Osteoblast (primary cell): ENCODE measurements around the gene USP17L17. TPM values are rescaled to one million over a fixed set of nuclear protein-coding genes. Genes with fewer than 3 reads are reported as not detected.
"Not testable (repeated sequence)": the region's sequence is repeated elsewhere in the genome, so short reads cannot be mapped to it uniquely, and the experiment has no call there.

Source experiments
- DNase-seq: peaks from one replicate; pipeline ENCODE4 v3.0.0; 2011; ENCODE audit warnings: low spot score, mixed read lengths; ENCODE audit not compliant: insufficient read length; ENCODE audit errors: missing footprints
- H2AFZ ChIP-seq: 2 replicates; pipeline ENCODE4 v1.6.0; 2011; ENCODE audit warnings: mild to moderate bottlenecking, low read length
- H3K27ac ChIP-seq: 2 replicates; pipeline ENCODE4 v1.5.1; 2011; ENCODE audit warnings: mild to moderate bottlenecking, low read depth, low read length, moderate library complexity
- H3K27me3 ChIP-seq: 2 replicates; pipeline ENCODE4 v1.6.0; 2012; ENCODE audit warnings: mild to moderate bottlenecking, control low read depth, inconsistent platforms, low read length, moderate library complexity; ENCODE audit not compliant: insufficient read depth
- H3K36me3 ChIP-seq: 2 replicates; pipeline ENCODE4 v1.5.1; 2011; ENCODE audit warnings: mild to moderate bottlenecking, low read length, control low read depth, moderate library complexity; ENCODE audit not compliant: insufficient read depth
- H3K4me1 ChIP-seq: 2 replicates; pipeline ENCODE4 v1.5.1; 2011; ENCODE audit warnings: mild to moderate bottlenecking, low read length, control low read depth, moderate library complexity; ENCODE audit not compliant: insufficient read depth
- H3K4me2 ChIP-seq: 2 replicates; pipeline ENCODE4 v1.6.0; 2011; ENCODE audit warnings: mild to moderate bottlenecking, low read length; ENCODE audit not compliant: insufficient read depth
- H3K4me3 ChIP-seq: fragments of 200-600 bp; sonication (generic); 3 replicates; pipeline ENCODE4 v1.5.1; 2012; ENCODE audit warnings: mild to moderate bottlenecking, low read length, inconsistent platforms; ENCODE audit not compliant: insufficient read depth
- H3K79me2 ChIP-seq: 2 replicates; pipeline ENCODE4 v1.6.0; 2012; ENCODE audit warnings: mild to moderate bottlenecking, low read length, control low read depth, inconsistent platforms; ENCODE audit not compliant: insufficient read depth
- H3K9me3 ChIP-seq: 2 replicates; pipeline ENCODE4 v1.5.1; 2011; ENCODE audit warnings: low read depth, low read length, control low read depth
- H4K20me1 ChIP-seq: 2 replicates; pipeline ENCODE4 v1.6.0; 2012; ENCODE audit warnings: mild to moderate bottlenecking, low read length, control low read depth; ENCODE audit not compliant: insufficient read depth
- total RNA-seq: library from RNA; depleted of rRNA; stranded (reverse); fragments of >200 nt; gene quantifications from 2 replicates; pipeline ENCODE4 v1.2.3, GENCODE V29; 2012

The USP17L17 gene, protein sequence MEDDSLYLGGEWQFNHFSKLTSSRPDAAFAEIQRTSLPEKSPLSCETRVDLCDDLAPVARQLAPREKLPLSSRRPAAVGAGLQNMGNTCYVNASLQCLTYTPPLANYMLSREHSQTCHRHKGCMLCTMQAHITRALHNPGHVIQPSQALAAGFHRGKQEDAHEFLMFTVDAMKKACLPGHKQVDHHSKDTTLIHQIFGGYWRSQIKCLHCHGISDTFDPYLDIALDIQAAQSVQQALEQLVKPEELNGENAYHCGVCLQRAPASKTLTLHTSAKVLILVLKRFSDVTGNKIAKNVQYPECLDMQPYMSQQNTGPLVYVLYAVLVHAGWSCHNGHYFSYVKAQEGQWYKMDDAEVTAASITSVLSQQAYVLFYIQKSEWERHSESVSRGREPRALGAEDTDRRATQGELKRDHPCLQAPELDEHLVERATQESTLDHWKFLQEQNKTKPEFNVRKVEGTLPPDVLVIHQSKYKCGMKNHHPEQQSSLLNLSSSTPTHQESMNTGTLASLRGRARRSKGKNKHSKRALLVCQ
- not detected in 2 replicates for total RNA-seq

GRCh38 chr4:9243579-9243978, at the start of gene USP17L17:
Gene USP17L17 (plus strand): TSS chr4:9243879. CDS start chr4:9243879, 0 bp downstream.
- H3K79me2 ChIP-seq, DNase-seq, H3K27ac ChIP-seq, H3K36me3 ChIP-seq, H4K20me1 ChIP-seq, H3K4me3 ChIP-seq, H3K27me3 ChIP-seq, H3K4me1 ChIP-seq, H2AFZ ChIP-seq, H3K4me2 ChIP-seq, H3K9me3 ChIP-seq: not testable (repeated sequence)

GRCh38 chr4:9210357-9210756, 33.3 kb upstream of the USP17L17 start, which contains the start of gene USP17L10:
Gene USP17L10 (plus strand): TSS chr4:9210657. CDS start chr4:9210657, 0 bp downstream.
- H3K4me1 ChIP-seq, H4K20me1 ChIP-seq, H2AFZ ChIP-seq, H3K4me2 ChIP-seq, DNase-seq, H3K4me3 ChIP-seq, H3K27me3 ChIP-seq, H3K27ac ChIP-seq, H3K36me3 ChIP-seq, H3K79me2 ChIP-seq, H3K9me3 ChIP-seq: not testable (repeated sequence)

DNA sequence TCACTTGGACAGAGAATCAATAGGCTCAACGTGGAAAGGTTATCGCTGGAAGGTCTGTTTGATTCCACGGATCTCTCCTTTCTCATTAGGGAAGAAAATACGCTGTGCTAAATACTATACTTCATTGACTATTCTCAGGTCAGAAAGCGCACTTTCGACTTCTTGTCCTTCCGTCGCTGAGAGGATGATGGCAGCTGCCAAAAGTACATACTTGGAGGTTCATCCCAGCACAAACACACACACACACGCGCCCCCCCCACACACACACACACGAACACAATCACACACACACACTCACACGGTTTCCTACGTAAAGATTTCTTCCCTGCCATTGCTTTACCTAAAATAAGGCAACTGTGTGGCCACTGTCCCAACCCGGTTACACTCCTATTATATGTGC, 29.0 kb upstream of the USP17L17 start:
- H3K9me3 ChIP-seq, H3K4me1 ChIP-seq, H3K27ac ChIP-seq, H3K79me2 ChIP-seq, H3K27me3 ChIP-seq, DNase-seq, H4K20me1 ChIP-seq, H3K4me2 ChIP-seq, H2AFZ ChIP-seq, H3K36me3 ChIP-seq, H3K4me3 ChIP-seq: not testable (repeated sequence)

DNA sequence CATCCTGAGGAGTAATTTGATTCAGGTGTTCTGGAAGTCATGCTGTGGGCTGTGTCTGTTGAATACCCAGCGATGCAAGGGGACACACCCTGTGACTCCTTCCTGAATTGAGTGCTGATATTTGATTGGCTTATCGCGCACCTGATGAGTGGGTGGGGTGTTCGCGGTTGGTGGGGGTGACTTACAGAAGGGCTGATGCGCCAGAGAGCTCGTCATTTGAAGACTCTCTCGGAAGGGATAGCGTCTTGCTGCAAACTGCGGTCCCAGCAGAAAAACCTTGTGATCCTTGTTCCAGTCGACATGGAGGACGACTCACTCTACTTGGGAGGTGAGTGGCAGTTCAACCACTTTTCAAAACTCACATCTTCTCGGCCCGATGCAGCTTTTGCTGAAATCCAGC, 28.6 kb upstream of the USP17L17 start, which contains the start of gene USP17L11:
Gene USP17L11 (plus strand): TSS at position 301 of the 400 bp plus-strand sequence. CDS start 0 bp downstream, at position 301.
- not testable (repeated sequence) for H3K4me3 ChIP-seq, H3K9me3 ChIP-seq, H2AFZ ChIP-seq, H3K27ac ChIP-seq, H3K27me3 ChIP-seq, H4K20me1 ChIP-seq, H3K4me2 ChIP-seq, DNase-seq, H3K79me2 ChIP-seq, H3K4me1 ChIP-seq, H3K36me3 ChIP-seq

GRCh38 chr4:9219852-9220251, 23.8 kb upstream of the USP17L17 start, which contains the start of gene USP17L12:
Gene USP17L12 (plus strand): TSS chr4:9220152. CDS start chr4:9220152, 0 bp downstream.
- H3K27me3 ChIP-seq, H3K4me2 ChIP-seq, H4K20me1 ChIP-seq, H3K36me3 ChIP-seq, H3K4me3 ChIP-seq, H3K79me2 ChIP-seq, H3K4me1 ChIP-seq, H2AFZ ChIP-seq, DNase-seq, H3K9me3 ChIP-seq, H3K27ac ChIP-seq: not testable (repeated sequence)

DNA sequence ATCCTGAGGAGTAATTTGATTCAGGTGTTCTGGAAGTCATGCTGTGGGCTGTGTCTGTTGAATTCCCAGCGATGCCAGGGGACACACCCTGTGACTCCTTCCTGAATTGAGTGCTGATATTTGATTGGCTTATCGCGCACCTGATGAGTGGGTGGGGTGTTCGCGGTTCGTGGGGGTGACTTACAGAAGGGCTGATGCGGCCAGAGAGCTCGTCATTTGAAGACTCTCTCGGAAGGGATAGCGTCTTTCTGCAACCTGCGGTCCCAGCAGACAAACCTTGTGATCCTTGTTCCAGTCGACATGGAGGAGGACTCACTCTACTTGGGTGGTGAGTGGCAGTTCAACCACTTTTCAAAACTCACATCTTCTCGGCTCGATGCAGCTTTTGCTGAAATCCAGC, 19.1 kb upstream of the USP17L17 start, which contains the start of gene USP17L13:
Gene USP17L13 (plus strand): TSS at position 301 of the 400 bp plus-strand sequence. CDS start 0 bp downstream, at position 301.
- H3K27me3 ChIP-seq, DNase-seq, H3K36me3 ChIP-seq, H3K9me3 ChIP-seq, H3K79me2 ChIP-seq, H4K20me1 ChIP-seq, H3K4me3 ChIP-seq, H3K4me2 ChIP-seq, H3K27ac ChIP-seq, H2AFZ ChIP-seq, H3K4me1 ChIP-seq: not testable (repeated sequence)

- not testable (repeated sequence) for H3K4me2 ChIP-seq, H3K4me1 ChIP-seq, H3K36me3 ChIP-seq, H3K4me3 ChIP-seq, H3K27me3 ChIP-seq, H3K9me3 ChIP-seq, DNase-seq, H3K79me2 ChIP-seq, H4K20me1 ChIP-seq, H2AFZ ChIP-seq, H3K27ac ChIP-seq
Observed at GRCh38 chr4:9230249-9230648, 13.4 kb upstream of the USP17L17 start.

DNA sequence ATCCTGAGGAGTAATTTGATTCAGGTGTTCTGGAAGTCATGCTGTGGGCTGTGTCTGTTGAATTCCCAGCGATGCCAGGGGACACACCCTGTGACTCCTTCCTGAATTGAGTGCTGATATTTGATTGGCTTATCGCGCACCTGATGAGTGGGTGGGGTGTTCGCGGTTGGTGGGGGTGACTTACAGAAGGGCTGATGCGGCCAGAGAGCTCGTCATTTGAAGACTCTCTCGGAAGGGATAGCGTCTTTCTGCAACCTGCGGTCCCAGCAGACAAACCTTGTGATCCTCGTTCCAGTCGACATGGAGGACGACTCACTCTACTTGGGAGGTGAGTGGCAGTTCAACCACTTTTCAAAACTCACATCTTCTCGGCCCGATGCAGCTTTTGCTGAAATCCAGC, 9.6 kb upstream of the USP17L17 start, which contains the start of gene USP17L15:
Gene USP17L15 (plus strand): TSS at position 301 of the 400 bp plus-strand sequence. CDS start 0 bp downstream, at position 301.
- not testable (repeated sequence) for H3K36me3 ChIP-seq, H3K79me2 ChIP-seq, H3K4me2 ChIP-seq, H4K20me1 ChIP-seq, H2AFZ ChIP-seq, H3K4me3 ChIP-seq, H3K27ac ChIP-seq, H3K27me3 ChIP-seq, H3K9me3 ChIP-seq, DNase-seq, H3K4me1 ChIP-seq
